ENCODE results near the gene OR4F6. TPM values are rescaled to one million over a fixed set of nuclear protein-coding genes. Genes with fewer than 3 reads are reported as not detected.

The OR4F6 gene
- total RNA-seq, 1 experiment from 2014 or later, result not detected

- ChIA-PET POLR2A (ENCODE audit: unreplicated experiment) (no interaction called here), CTCF (no interaction called here)
- BruUV-seq (replicated peaks), result no TSS peak
- H3K9me2 ChIP-seq (replicated peaks; ENCODE audit: low read length), result no peaks in the 10 kb centered on the region
- TF ChIP-seq EZH2 (IDR thresholded peaks at IDR 0.05; ENCODE audit: low read length, unreplicated experiment), result no peak
- TF ChIP-seq EZH2phosphoT487 (IDR thresholded peaks at IDR 0.05; ENCODE audit: borderline replicate concordance, low read length), result no peak
- TF ChIP-seq CTCF (conservative IDR thresholded peaks at IDR 0.05; ENCODE audit: low read depth, low read length), result no peak
- no peaks in the 10 kb centered on the region for H3K79me2 ChIP-seq (ENCODE audit: low read length)
- no peak overlapping the region for H3K4me2 ChIP-seq (ENCODE audit: low read length)
- H3K36me3 ChIP-seq (ENCODE audit: low read depth, low read length), result no peaks in the 10 kb centered on the region
- ATAC-seq (no peak), DNase-seq (no peak)
- no peak overlapping the region for H3K9ac ChIP-seq (ENCODE audit: low read length)
- H3F3A ChIP-seq (ENCODE audit: low read length, unreplicated experiment), result no peaks in the 10 kb centered on the region
- H3K4me3 ChIP-seq (ENCODE audit: low read length), result no peak overlapping the region
- no peaks in the 10 kb centered on the region for H3K9me3 ChIP-seq (ENCODE audit: low read length)
- H3K4me1 ChIP-seq (ENCODE audit: insufficient read depth, low read length), result no peaks in the 10 kb centered on the region
- H2AFZ ChIP-seq (ENCODE audit: low read length), result no peak overlapping the region
- H3K27me3 ChIP-seq (ENCODE audit: low read length), result peaks cover 52% of the 10 kb centered on the region
- intact Hi-C loops (cut with micrococcal nuclease), result no loop called here
- no peak overlapping the region for H3K27ac ChIP-seq (ENCODE audit: low read length)
- no peaks in the 10 kb centered on the region for H4K20me1 ChIP-seq (ENCODE audit: low read length)
Measured at GRCh38 chr15:101841656-101842055, 38.3 kb downstream of the OR4F6 start.

- Histone ChIP-seq H3K36me3 (ENCODE audit: low read depth, low read length) (no peaks in the 10 kb centered on the region), H3K4me2 (ENCODE audit: low read length) (no peak overlapping the region), H3K4me1 (ENCODE audit: insufficient read depth, low read length) (no peaks in the 10 kb centered on the region), H3K27me3 (ENCODE audit: low read length) (peaks cover 44% of the 10 kb centered on the region), H2AFZ (ENCODE audit: low read length) (no peak overlapping the region), H3K9ac (ENCODE audit: low read length) (no peak overlapping the region), H3K27ac (ENCODE audit: low read length) (no peak overlapping the region), H3F3A (ENCODE audit: low read length, unreplicated experiment) (no peaks in the 10 kb centered on the region), H3K9me3 (ENCODE audit: low read length) (no peaks in the 10 kb centered on the region), H3K9me2 (replicated peaks; ENCODE audit: low read length) (no peaks in the 10 kb centered on the region), H3K79me2 (ENCODE audit: low read length) (no peaks in the 10 kb centered on the region), H4K20me1 (ENCODE audit: low read length) (no peaks in the 10 kb centered on the region), H3K4me3 (ENCODE audit: low read length) (no peak overlapping the region)
- no peak for DNase-seq
- intact Hi-C loops (cut with micrococcal nuclease), result no loop called here
- no peak for ATAC-seq
- no peak for TF ChIP-seq EZH2 (IDR thresholded peaks at IDR 0.05; ENCODE audit: low read length, unreplicated experiment)
- TF ChIP-seq EZH2phosphoT487 (IDR thresholded peaks at IDR 0.05; ENCODE audit: borderline replicate concordance, low read length), result no peak
- no peak for TF ChIP-seq CTCF (conservative IDR thresholded peaks at IDR 0.05; ENCODE audit: low read depth, low read length)
- BruUV-seq (replicated peaks), result no TSS peak
- ChIA-PET CTCF (no interaction called here), POLR2A (ENCODE audit: unreplicated experiment) (no interaction called here)
Measured at GRCh38 chr15:101844916-101845315, 41.6 kb downstream of the OR4F6 start.

GRCh38 chr15:101852356-101852755 is 49.0 kb downstream of the OR4F6 start:
- CTCF ChIA-PET, result no interaction called here

More at GRCh38 chr15:101852356-101852755, 49.0 kb downstream of the OR4F6 start:
- no peaks in the 10 kb centered on the region for H3K4me1 ChIP-seq (ENCODE audit: insufficient read depth, low read length)
- no peak overlapping the region for H3K4me2 ChIP-seq (ENCODE audit: low read length)
- H3K9me2 ChIP-seq (replicated peaks; ENCODE audit: low read length), result no peaks in the 10 kb centered on the region
- intact Hi-C loops (cut with micrococcal nuclease), result no loop called here
- DNase-seq (no peak), ATAC-seq (no peak)
- no peak overlapping the region for H3K9ac ChIP-seq (ENCODE audit: low read length)
- H2AFZ ChIP-seq (ENCODE audit: low read length), result no peak overlapping the region
- TF ChIP-seq EZH2phosphoT487 (IDR thresholded peaks at IDR 0.05; ENCODE audit: borderline replicate concordance, low read length) (no peak), CTCF (conservative IDR thresholded peaks at IDR 0.05; ENCODE audit: low read depth, low read length) (no peak), EZH2 (IDR thresholded peaks at IDR 0.05; ENCODE audit: low read length, unreplicated experiment) (no peak)
- H3K4me3 ChIP-seq (ENCODE audit: low read length), result no peak overlapping the region
- H3K27ac ChIP-seq (ENCODE audit: low read length), result no peak overlapping the region
- no peaks in the 10 kb centered on the region for H3K36me3 ChIP-seq (ENCODE audit: low read depth, low read length)
- no peaks in the 10 kb centered on the region for H3K79me2 ChIP-seq (ENCODE audit: low read length)
- H3K27me3 ChIP-seq (ENCODE audit: low read length), result peaks cover 29% of the 10 kb centered on the region
- H3K9me3 ChIP-seq (ENCODE audit: low read length), result no peaks in the 10 kb centered on the region
- H3F3A ChIP-seq (ENCODE audit: low read length, unreplicated experiment), result no peaks in the 10 kb centered on the region
- H4K20me1 ChIP-seq (ENCODE audit: low read length), result no peaks in the 10 kb centered on the region
- no TSS peak for BruUV-seq (replicated peaks)
- POLR2A ChIA-PET (ENCODE audit: unreplicated experiment), result no interaction called here

Other genes starting within 250 kb of the OR4F6 start
- gene TM2D3, start 151.1 kb upstream of the OR4F6 start, total RNA-seq (2014; rRNA removed), result 18.4 and 23.3 TPM in 2 replicates
- gene TARS3, start 79.0 kb upstream of the OR4F6 start, total RNA-seq (2014; rRNA removed), result 5.4 and 8.1 TPM in 2 replicates
- not detected in 2 replicates for gene OR4F15, start 8.7 kb downstream of the OR4F6 start, total RNA-seq (2014; rRNA removed)